Hepatocyte (in vitro differentiated cells): ENCODE results near the gene DCUN1D5. TPM values are rescaled to one million over a fixed set of nuclear protein-coding genes. Genes with fewer than 3 reads are reported as not detected.

Source experiments
- DNase-seq: peaks from one replicate; pipeline ENCODE4 v3.0.0-alpha.2; 2016; ENCODE audit warnings: low spot score
- H2AFZ ChIP-seq: fragments of 200-600 bp; sonication (generic); 2 replicates; pipeline ENCODE4 v1.6.0; 2016; ENCODE audit warnings: antibody characterized with exemption, mild to moderate bottlenecking
- H3K27ac ChIP-seq: fragments of 200-600 bp; sonication (generic); 2 replicates; pipeline ENCODE4 v1.5.1; 2016; ENCODE audit warnings: mild to moderate bottlenecking
- H3K27me3 ChIP-seq: fragments of 200-600 bp; sonication (generic); 2 replicates; pipeline ENCODE4 v1.6.1; 2016
- H3K36me3 ChIP-seq: fragments of 200-600 bp; sonication (generic); replicated peaks from 2 replicates; pipeline ENCODE4 v1.5.1; 2016; ENCODE audit warnings: low read depth; ENCODE audit not compliant: insufficient read depth
- H3K4me1 ChIP-seq: fragments of 200-600 bp; sonication (generic); 2 replicates; pipeline ENCODE4 v1.5.1; 2016; ENCODE audit warnings: mild to moderate bottlenecking, moderate library complexity; ENCODE audit not compliant: insufficient read depth
- H3K4me2 ChIP-seq: fragments of 200-600 bp; sonication (generic); 2 replicates; pipeline ENCODE4 v1.6.0; 2016
- H3K4me3 ChIP-seq: fragments of 200-600 bp; sonication (generic); 2 replicates; pipeline ENCODE4 v1.5.1; 2016; ENCODE audit warnings: mild to moderate bottlenecking
- H3K79me2 ChIP-seq: fragments of 200-600 bp; sonication (generic); 2 replicates; pipeline ENCODE4 v1.6.0; 2017; ENCODE audit warnings: mild to moderate bottlenecking
- H3K9me2 ChIP-seq: fragments of 200-600 bp; sonication (generic); replicated peaks from 2 replicates; pipeline ENCODE4 v1.6.0; 2017; ENCODE audit warnings: mild to moderate bottlenecking; ENCODE audit not compliant: insufficient read depth
- H3K9me3 ChIP-seq: fragments of 200-600 bp; sonication (generic); 2 replicates; pipeline ENCODE4 v1.5.1; 2016; ENCODE audit warnings: low read depth, mild to moderate bottlenecking
- H4K20me1 ChIP-seq: fragments of 200-600 bp; sonication (generic); 2 replicates; pipeline ENCODE4 v1.6.0; 2016; ENCODE audit warnings: mild to moderate bottlenecking; ENCODE audit not compliant: insufficient read depth, poor library complexity, severe bottlenecking
- CTCF ChIP-seq: fragments of 200-600 bp; sonication (generic); IDR thresholded peaks from 2 replicates; pipeline ENCODE4 v1.5.1; 2016; ENCODE audit warnings: antibody characterized with exemption, mild to moderate bottlenecking; ENCODE audit not compliant: poor library complexity
- EZH2 ChIP-seq: fragments of 200-600 bp; sonication (generic); IDR thresholded peaks from 2 replicates; pipeline ENCODE4 v1.6.1; 2016; ENCODE audit warnings: antibody characterized with exemption, mild to moderate bottlenecking, borderline replicate concordance
- EZH2phosphoT487 ChIP-seq: fragments of 200-600 bp; sonication (generic); IDR thresholded peaks from one replicate; pipeline ENCODE4 v1.6.1; 2018; ENCODE audit warnings: antibody characterized with exemption, mild to moderate bottlenecking, low read depth, moderate library complexity; ENCODE audit not compliant: unreplicated experiment, severe bottlenecking
- WGBS: methylation state at CpG from one replicate; pipeline ENCODE4 v1.1.6; 2016; ENCODE audit warnings: low lambda C conversion rate; ENCODE audit errors: missing lambda C conversion rate; 5-methylcytosine and 5-hydroxymethylcytosine counted together
- polyA plus RNA-seq: library from polyadenylated mRNA; unstranded; fragments of >200 nt; fragmentation: Nextera tagmentation; extraction: Ambion mirVana; gene quantifications from 2 replicates; pipeline ENCODE4 v1.2.1, GENCODE V29; 2016
- total RNA-seq: library from RNA; depleted of rRNA; stranded (reverse); fragments of >200 nt; gene quantifications from 2 replicates; pipeline ENCODE4 v1.2.3, GENCODE V29; 2014

DCUN1D5 gene
- total and polyA plus RNA-seq, 2 experiments from 2014 or later = 54.5 to 78.4 TPM

GRCh38 chr11:103085758-103086365 is 6.1 kb downstream of the DCUN1D5 start:
- peaks cover 76% of the 10 kb centered on the region for H3K79me2 ChIP-seq
- no peak overlapping the region for H2AFZ ChIP-seq
- no peak for DNase-seq
- peaks cover 4% of the 10 kb centered on the region for H4K20me1 ChIP-seq
- no peak overlapping the region for H3K4me2 ChIP-seq
- TF ChIP-seq EZH2 (no peak), EZH2phosphoT487 (no peak), CTCF (no peak)
- H3K27me3 ChIP-seq = no peaks in the 10 kb centered on the region
- no peaks in the 10 kb centered on the region for H3K9me3 ChIP-seq
- 96% methylated on average over 1 of the region's 1 CpG for WGBS
- H3K27ac ChIP-seq = no peak overlapping the region
- no peaks in the 10 kb centered on the region for H3K9me2 ChIP-seq
- no peaks in the 10 kb centered on the region for H3K36me3 ChIP-seq
- H3K4me3 ChIP-seq = no peak overlapping the region
- peaks cover 13% of the 10 kb centered on the region for H3K4me1 ChIP-seq

GRCh38 chr11:103079833-103080232 is 12.1 kb downstream of the DCUN1D5 start:
- Histone ChIP-seq H3K27ac (no peak overlapping the region), H3K9me2 (no peaks in the 10 kb centered on the region), H3K27me3 (no peaks in the 10 kb centered on the region), H3K4me2 (no peak overlapping the region), H4K20me1 (no peaks in the 10 kb centered on the region), H3K4me1 (no peaks in the 10 kb centered on the region), H3K79me2 (peaks cover 29% of the 10 kb centered on the region), H3K4me3 (no peak overlapping the region), H3K9me3 (no peaks in the 10 kb centered on the region), H3K36me3 (no peaks in the 10 kb centered on the region), H2AFZ (no peak overlapping the region)
- WGBS = 76% methylated on average over 1 of the region's 1 CpG
- TF ChIP-seq EZH2phosphoT487 (no peak), CTCF (no peak)
- DNase-seq = no peak

GRCh38 chr11:103078710-103079109 is 13.2 kb downstream of the DCUN1D5 start:
- Histone ChIP-seq H2AFZ (no peak overlapping the region), H3K36me3 (no peaks in the 10 kb centered on the region), H3K9me3 (no peaks in the 10 kb centered on the region), H3K27me3 (no peaks in the 10 kb centered on the region), H4K20me1 (no peaks in the 10 kb centered on the region), H3K4me1 (no peaks in the 10 kb centered on the region), H3K9me2 (no peaks in the 10 kb centered on the region), H3K4me3 (no peak overlapping the region), H3K4me2 (no peak overlapping the region), H3K27ac (no peak overlapping the region), H3K79me2 (peaks cover 20% of the 10 kb centered on the region)
- 98% methylated on average over 5 of the region's 5 CpGs for WGBS
- DNase-seq = no peak
- TF ChIP-seq EZH2 (no peak), CTCF (no peak), EZH2phosphoT487 (no peak)

GRCh38 chr11:103077554-103077953 is 14.4 kb downstream of the DCUN1D5 start:
- Histone ChIP-seq H3K4me3 (no peak overlapping the region), H3K9me2 (no peaks in the 10 kb centered on the region), H3K79me2 (peaks cover 23% of the 10 kb centered on the region), H3K27me3 (no peaks in the 10 kb centered on the region), H3K4me1 (no peaks in the 10 kb centered on the region), H3K27ac (no peak overlapping the region), H2AFZ (no peak overlapping the region), H3K9me3 (no peaks in the 10 kb centered on the region), H3K4me2 (no peak overlapping the region), H3K36me3 (no peaks in the 10 kb centered on the region), H4K20me1 (no peaks in the 10 kb centered on the region)
- 97% methylated on average over 3 of the region's 3 CpGs for WGBS
- TF ChIP-seq CTCF = no peak
- DNase-seq = no peak
